T follicular helper cell (primary cell): ENCODE measurements around the gene ARHGDIG.
A peak's percentile ranks its signal among the peaks of the same experiment; 100 is the strongest.

Experiments used
- DNase-seq: peaks from one replicate; pipeline ENCODE4 v3.0.0-alpha.2; 2020; ENCODE audit warnings: low read depth

ARHGDIG gene

GRCh38 chr16:297832-298231, 17.4 kb downstream of the ARHGDIG start:
- no peak for DNase-seq

DNA sequence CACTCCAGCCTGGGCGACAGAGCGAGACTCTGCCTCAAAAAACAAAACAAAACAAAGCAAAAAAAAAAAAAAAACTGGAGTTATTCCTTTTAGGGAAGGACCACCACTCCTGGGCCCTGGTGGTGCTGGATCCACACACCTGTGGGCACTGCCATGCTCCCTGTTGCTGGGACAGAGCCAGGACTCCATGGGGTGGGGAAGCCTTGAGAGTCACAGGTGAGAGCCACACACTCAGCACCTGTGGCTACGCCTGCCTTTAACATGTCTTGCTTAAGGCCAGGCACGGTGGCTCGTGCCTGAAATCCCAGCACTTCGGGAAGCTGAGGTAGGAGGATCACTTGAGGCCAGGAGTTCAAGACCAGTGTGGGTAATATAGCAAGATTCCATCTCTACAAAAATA, 20.8 kb downstream of the ARHGDIG start:
- DNase-seq: no peak

DNA sequence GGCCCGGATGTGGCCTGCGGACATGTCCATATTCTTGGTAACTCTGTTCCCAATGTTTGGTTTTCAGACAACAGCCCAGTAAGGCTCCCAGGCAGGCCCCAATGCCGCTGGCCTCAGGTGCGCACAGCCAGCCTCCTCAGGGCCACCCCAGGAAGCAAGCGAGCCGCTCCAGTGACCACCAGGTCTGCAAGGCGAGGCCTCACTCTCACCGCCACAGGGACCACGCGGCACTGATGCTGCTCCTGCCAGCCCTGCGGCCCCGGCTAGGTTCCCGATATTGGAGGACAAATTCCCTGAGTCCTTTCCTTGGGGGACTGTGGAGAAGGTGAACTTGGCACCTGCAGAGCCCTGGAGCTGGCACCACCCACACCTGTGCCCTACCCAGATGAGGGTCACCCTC, 21.6 kb downstream of the ARHGDIG start:
- DNase-seq: no peak

GRCh38 chr16:303760-304505, 23.5 kb downstream of the ARHGDIG start:
- no peak for DNase-seq

GRCh38 chr16:305916-306626, 25.7 kb downstream of the ARHGDIG start:
- no peak for DNase-seq

- DNase-seq: no peak
Observed at GRCh38 chr16:306911-307370, 26.6 kb downstream of the ARHGDIG start.

GRCh38 chr16:307691-308312, 27.4 kb downstream of the ARHGDIG start:
- DNase-seq: no peak

DNA sequence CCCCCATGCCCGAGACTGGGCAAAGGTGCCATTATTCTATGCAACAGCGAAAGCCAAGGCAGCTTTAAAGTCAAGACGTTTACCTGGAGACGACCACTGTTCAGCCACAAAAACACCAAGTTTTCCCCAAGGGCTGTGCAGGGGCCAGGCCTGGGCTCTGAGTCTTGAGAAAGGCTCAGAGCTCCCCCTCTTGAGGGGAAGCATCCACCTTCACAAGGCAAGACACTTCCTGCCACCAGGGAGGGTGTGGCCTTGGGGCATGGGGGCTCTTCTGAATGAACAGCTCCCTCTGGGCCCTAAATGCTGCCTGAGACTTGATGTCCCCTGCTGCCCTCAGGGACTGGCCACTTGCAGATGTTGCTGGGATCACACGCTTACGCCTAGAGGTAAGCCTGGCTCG, 29.1 kb downstream of the ARHGDIG start:
- no peak for DNase-seq

- DNase-seq: no peak
Observed at GRCh38 chr16:311725-312124, 31.3 kb downstream of the ARHGDIG start.

- DNase-seq: no peak
Observed at GRCh38 chr16:314351-314750, 34.0 kb downstream of the ARHGDIG start.

DNA sequence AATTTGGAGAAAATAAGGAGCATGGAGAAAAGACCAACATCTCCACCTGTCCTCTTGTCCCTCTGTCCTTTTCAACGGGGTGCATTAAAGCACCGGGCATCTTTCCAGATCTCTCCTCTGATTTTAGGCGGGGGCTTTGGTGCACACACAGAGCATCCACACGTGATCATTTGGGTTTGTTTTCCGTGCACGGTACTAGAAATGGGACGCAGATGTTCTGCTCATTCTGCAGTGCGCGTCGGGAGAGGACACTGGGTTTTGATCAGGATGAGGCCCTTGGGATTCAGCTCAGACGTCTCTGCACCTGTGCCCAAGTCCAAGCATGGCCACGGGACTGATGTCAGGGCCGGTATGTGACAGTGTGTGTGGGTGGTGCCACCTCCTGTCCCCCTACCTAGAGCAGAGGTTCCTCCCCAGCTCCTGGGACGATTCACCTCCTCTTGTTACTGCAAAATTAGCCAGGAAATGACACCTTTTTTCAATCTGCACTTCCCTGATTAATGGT, 34.5 kb downstream of the ARHGDIG start:
- no peak for DNase-seq

DNA sequence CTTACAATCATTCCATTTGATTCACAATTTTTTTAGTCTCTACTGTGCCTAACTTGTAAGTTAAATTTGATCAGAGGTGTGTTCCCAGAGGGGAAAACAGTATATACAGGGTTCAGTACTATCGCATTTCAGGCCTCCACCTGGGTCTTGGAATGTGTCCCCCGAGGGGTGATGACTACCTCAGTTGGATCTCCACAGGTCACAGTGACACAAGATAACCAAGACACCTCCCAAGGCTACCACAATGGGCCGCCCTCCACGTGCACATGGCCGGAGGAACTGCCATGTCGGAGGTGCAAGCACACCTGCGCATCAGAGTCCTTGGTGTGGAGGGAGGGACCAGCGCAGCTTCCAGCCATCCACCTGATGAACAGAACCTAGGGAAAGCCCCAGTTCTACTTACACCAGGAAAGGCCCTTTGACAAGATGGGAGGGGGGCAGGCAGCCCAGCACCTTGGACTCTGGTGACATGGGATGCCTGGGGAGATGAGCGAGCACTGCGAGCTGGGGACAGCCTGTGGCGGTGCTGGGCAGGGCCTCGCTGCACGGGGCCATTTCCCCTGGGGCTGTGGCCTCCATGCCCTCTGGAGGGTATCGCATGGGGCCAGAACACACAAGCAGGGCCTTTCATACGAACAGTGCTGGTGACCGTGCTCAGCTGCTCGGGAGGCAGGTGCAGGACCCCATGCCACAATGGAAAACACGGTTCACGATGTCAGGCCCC, 36.5 kb downstream of the ARHGDIG start:
- no peak for DNase-seq

DNA sequence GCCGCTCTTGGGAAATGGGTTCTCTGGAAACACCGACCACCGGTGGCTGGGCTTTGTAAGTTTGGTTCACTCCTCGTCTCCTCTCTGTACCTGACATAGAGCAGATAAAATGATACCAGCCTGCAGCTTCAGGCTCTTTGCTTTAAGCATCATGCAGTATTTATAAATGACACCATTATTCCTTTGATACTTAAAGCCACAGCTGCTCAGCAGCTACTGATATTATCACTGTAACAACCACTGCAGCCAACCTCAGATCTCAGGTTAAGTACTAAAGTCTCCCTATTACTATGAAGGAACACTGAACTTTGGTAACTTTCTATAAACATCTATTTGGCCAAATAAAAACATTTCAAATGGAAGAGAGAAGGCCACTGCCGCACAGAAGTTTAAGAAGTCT, 37.2 kb downstream of the ARHGDIG start:
- DNase-seq: no peak

DNA sequence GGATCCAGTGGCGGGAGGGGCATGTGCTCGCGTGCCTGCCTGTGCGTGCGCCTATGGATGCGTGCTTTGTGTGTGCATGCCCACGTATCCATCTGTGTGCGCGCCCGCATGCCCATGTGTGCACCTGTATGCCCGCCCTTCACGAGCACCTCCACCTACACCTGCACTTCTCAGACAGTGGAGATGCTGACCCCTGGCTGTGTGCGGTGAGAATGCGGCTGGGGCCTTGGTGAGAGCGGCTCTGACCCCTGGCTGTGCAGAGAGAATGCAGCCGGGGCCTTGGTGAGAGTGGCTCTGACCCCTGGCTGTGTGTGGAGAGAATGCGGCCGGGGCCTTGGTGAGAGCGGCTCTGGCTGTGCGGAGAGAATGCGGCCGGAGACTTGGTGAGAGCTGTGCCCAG, 38.2 kb downstream of the ARHGDIG start:
- DNase-seq: no peak

GRCh38 chr16:320206-320605, 39.8 kb downstream of the ARHGDIG start:
- no peak for DNase-seq

GRCh38 chr16:321532-321931, 41.1 kb downstream of the ARHGDIG start:
- no peak for DNase-seq

GRCh38 chr16:322476-323143, 42.2 kb downstream of the ARHGDIG start:
- no peak for DNase-seq

- no peak for DNase-seq
Observed at GRCh38 chr16:324201-324450, 43.7 kb downstream of the ARHGDIG start.

GRCh38 chr16:324451-325334, 44.3 kb downstream of the ARHGDIG start:
- DNase-seq: peak; percentile 74

DNA sequence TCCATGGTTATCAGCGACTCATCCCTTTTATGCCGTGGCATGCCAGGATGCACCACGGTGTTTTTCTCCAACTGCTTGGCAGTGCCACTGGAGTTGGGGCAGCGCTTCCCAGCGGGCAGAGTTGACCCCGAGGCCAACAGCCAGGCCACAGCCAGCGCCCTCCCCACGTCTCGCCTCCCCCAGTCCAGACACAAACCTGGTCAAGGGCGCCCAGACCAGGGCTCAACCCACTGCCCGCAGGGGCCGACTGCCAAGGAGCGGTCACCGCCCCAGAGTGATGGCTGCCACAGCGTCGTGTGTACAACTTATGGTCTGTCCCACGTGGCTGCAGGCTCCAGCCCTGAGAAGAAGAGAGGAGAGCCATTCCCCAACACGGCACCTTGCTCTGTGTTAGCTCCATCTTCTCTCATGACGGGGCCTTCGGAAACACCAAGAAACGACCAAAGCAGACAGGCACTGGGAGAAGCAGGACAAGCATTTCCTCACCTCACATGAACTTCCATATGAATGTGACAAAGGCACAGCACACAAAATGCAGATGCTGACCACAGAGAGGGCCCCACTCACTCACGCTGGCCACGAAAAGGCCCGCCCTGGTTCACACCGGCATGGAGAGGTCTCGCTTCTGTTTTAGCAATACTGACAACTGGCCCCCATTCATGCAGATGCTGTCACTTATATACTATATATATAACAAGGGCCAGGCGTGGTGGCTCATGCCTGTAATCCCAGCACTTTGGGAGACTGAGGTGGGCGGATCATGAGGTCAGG, 45.2 kb downstream of the ARHGDIG start:
- no peak for DNase-seq
